Kidney epithelial cell (primary cell): ENCODE results near the gene ARHGEF7. TPM values are rescaled to one million over a fixed set of nuclear protein-coding genes. Genes with fewer than 3 reads are reported as not detected.

Experiments
- DNase-seq: peaks from one replicate; pipeline ENCODE4 v3.0.0-alpha.2; 2010; ENCODE audit warnings: low read depth
- H3K27me3 ChIP-seq: 2 replicates; pipeline ENCODE4 v1.6.0; 2011; ENCODE audit warnings: low read length; ENCODE audit not compliant: control insufficient read depth, insufficient read depth
- H3K36me3 ChIP-seq: 2 replicates; pipeline ENCODE4 v1.5.1; 2011; ENCODE audit warnings: low read length; ENCODE audit not compliant: control insufficient read depth, insufficient read depth
- H3K4me3 ChIP-seq: 2 replicates; pipeline ENCODE4 v1.5.1; 2011; ENCODE audit warnings: low read depth, mild to moderate bottlenecking, control low read depth, low read length
- total RNA-seq: library from RNA; depleted of rRNA; stranded (reverse); fragments of >200 nt; gene quantifications from 2 replicates; pipeline ENCODE4 v1.2.3, GENCODE V29; 2015
- TF ChIP-seq, protein P1 (sequence below): IDR thresholded peaks from 2 replicates; pipeline ENCODE4 v1.5.1; 2011; ENCODE audit warnings: mild to moderate bottlenecking, moderate library complexity, low read length, control low read depth, inconsistent platforms; ENCODE audit not compliant: insufficient read depth, poor library complexity, severe bottlenecking

Gene ARHGEF7
- total RNA-seq, 1 donor from 2014 or later, result 32.4 TPM

DNA sequence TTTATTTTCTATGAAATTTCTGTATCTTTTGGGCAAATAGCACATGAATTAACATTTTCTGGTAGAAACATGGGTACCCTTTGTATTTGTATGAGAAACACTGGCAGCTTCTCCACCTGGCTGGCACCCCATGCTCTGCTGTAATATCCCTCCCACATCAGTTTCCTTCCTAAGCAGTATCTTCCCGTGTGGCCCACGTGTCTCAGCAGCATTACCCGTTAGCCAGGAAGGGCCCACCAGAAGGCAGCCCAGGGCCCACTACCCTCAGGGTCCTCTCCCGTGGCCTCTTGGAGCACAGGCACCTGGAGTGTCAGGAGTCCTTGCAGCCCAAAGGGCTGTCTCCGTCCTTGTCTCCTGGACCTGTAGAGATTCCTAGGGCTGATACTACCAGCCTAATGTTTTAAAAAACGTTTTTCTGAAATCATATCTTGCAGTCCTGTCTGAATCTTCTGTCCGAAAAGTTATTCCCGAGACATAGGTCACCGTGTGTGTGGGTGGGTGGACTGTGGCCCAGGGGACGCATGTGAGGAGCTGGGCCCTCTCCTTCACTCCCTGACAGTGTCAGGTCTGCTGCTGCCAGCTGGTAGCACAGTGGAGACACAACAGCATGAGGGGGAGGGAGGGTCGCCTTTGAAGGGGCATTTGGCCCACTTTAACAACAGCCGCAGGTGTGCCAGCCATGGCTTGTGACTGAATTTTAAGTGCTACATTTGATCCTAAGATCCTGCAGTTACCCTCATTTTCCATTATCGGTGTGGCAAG lies 183.3 kb downstream of the ARHGEF7 start:
- H3K27me3 ChIP-seq, result no peaks in the 10 kb centered on the region
- H3K4me3 ChIP-seq, result no peak overlapping the region
- no peak for DNase-seq
- no peaks in the 10 kb centered on the region for H3K36me3 ChIP-seq
- TF ChIP-seq, protein P1, sequence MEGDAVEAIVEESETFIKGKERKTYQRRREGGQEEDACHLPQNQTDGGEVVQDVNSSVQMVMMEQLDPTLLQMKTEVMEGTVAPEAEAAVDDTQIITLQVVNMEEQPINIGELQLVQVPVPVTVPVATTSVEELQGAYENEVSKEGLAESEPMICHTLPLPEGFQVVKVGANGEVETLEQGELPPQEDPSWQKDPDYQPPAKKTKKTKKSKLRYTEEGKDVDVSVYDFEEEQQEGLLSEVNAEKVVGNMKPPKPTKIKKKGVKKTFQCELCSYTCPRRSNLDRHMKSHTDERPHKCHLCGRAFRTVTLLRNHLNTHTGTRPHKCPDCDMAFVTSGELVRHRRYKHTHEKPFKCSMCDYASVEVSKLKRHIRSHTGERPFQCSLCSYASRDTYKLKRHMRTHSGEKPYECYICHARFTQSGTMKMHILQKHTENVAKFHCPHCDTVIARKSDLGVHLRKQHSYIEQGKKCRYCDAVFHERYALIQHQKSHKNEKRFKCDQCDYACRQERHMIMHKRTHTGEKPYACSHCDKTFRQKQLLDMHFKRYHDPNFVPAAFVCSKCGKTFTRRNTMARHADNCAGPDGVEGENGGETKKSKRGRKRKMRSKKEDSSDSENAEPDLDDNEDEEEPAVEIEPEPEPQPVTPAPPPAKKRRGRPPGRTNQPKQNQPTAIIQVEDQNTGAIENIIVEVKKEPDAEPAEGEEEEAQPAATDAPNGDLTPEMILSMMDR, result no peak

DNA sequence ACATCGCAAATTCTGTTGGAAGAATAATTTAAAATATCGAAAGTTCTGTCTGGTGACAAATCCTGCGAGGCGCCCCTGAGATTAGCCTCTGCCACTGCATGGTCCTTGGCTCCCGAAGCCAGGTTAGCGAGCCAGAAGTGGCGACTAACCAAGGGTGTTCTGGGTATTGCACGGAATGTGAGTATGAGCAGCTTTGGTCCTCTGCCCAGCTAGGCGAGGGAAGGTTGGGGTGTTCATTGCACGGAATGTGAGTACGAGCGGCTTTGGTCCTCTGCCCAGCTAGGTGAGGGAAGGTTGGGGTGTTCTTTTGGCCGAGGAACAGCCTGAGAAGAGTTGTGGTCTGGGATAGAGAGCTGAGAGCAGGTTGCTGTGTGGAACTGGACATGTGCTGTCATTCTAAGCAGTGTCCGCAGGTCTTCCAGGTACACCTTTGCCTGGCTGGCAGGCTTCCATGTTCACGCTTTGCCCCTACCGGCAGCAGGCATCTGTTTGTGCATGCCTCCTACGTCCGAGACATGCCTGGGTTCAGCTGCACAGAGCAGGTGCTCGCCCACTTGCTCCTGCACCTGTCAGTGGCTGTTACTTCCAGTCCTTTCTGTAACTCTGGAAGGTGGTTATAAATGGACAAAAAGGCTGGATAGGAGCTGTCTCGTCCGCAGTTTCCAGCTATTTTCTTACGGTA lies 187.1 kb downstream of the ARHGEF7 start:
- no peaks in the 10 kb centered on the region for H3K36me3 ChIP-seq
- no peaks in the 10 kb centered on the region for H3K27me3 ChIP-seq
- DNase-seq, result no peak
- TF ChIP-seq, protein P1, result no peak
- H3K4me3 ChIP-seq, result no peak overlapping the region

DNA sequence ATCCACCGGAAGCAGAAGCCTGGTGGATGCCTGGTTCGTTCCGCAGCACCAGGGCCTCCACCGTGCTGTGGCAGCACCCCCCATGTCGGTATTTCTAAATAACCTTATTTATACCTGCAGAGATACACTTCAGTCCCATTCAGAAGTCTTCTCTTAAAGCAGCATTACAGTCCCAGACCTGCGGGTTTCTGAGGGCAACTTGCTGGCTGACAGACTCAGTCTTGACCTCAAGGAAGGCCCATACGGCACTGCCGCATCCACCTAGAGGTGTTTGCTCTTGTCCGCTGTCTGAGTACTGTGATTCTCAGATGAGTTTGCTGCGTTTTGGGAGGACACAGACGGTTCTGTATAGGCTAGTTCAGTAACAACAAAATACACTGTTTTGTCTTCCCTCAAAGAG lies 188.4 kb downstream of the ARHGEF7 start:
- TF ChIP-seq, protein P1, result no peak
- no peak for DNase-seq
- no peak overlapping the region for H3K4me3 ChIP-seq
- no peaks in the 10 kb centered on the region for H3K27me3 ChIP-seq
- no peaks in the 10 kb centered on the region for H3K36me3 ChIP-seq

DNA sequence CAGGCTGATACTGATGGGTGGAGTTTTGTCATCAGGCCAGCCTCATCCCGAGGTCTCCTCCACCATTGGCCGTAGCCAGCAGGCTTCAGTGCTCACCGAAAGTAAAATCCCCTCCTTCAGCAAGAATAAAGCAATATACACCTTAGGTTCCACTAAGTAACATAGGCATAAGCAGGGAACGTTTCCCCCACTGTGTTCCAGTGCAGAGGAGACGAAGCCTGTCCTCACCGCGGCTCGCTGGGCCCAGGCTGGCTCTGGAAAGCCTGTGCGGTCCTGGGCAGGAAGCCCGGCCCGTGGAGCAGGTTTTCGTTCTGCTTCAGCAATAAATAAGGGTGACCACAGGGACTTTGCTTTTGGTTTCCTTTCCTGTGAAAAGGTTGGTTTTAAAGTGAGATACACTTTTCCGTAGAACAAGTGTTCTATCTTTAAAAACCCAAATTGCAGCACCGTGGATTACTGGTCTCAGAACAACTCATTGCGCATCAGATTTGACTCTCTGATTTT lies 189.0 kb downstream of the ARHGEF7 start:
- no peaks in the 10 kb centered on the region for H3K36me3 ChIP-seq
- no peak for DNase-seq
- H3K27me3 ChIP-seq, result no peaks in the 10 kb centered on the region
- no peak overlapping the region for H3K4me3 ChIP-seq
- TF ChIP-seq, protein P1, result no peak

DNA sequence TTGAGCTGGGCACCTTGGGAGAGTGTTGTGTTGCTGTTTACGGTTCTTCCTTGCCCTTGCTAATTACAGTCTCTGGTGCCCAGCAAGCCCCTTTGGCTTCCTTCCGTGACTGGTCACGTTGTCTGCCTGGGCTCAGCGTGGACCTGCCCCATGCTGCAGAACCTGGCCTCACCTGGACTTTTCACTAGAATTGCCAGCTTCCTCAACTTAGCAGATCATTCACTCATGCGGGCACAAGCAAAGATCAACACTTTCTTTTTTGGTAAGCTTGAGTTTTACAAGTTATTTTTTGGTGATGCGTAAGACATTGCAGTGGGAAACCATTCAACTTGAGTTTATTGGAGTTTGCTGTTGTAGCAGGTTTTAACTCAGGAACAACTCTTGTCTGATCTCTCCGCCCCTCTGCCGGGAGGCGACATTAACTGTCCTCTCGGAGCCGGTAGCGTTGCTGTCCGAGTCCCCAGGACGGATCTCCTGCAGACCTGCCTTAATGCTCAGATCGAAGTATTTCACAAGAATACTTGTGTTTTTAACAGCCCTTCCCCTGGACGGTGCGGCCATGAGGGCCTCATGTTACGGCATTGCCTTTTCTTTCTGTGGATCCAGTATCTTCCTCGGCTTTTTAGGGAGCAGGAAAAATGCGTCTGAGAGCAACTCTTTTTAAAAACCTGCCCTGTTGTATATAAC lies 189.6 kb downstream of the ARHGEF7 start:
- Histone ChIP-seq H3K36me3 (no peaks in the 10 kb centered on the region), H3K4me3 (no peak overlapping the region), H3K27me3 (no peaks in the 10 kb centered on the region)
- TF ChIP-seq, protein P1, result no peak
- DNase-seq, result no peak
